Ovary (tissue), 3 donors: ENCODE data around the gene ZNF385A.

ENCODE experiments used
- EP300 ChIP-seq: sonication (generic); formaldehyde crosslinking; IDR thresholded peaks from one replicate; pipeline ENCODE4 v1.6.1; 2017; ENCODE audit warnings: antibody characterized with exemption
- POLR2A ChIP-seq: fragments of 450-650 bp; IDR thresholded peaks from one replicate; pipeline ENCODE4 v1.6.1; 2017; ENCODE audit warnings: antibody characterized with exemption, mild to moderate bottlenecking, moderate library complexity
- TF ChIP-seq, protein P1 (sequence below), 3 donors: fragments of 450-650 bp in 2 of 3; fragments of 200-600 bp in 1 of 3; IDR thresholded peaks; one replicate each; pipeline versions ENCODE4 v1.5.1 to v1.8.0; 2016 to 2022; ENCODE audit warnings: antibody characterized with exemption in 3 of 3, mild to moderate bottlenecking in 1 of 3
- donor health status: DM: no; HTN: no; CAD: no.

DNA sequence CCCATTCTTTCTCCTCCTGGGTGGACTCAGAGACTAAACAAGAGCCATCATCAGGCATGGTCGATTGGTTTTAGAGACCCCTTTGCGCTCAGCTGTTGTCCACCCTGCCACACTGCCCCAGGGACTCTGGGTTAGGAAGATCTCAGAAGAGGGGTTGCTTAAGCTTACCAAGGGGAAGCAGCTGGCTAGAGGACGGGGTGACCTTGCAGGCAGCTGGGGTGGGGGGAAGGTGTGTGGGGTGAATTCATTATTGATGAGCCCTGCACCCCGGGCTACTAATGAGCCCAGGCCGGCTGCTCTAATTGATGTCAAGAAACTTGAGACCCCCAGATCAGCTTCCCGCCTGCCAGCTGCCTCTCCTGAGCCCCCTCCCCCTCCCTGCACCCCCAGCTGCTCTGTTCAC, 8.7 kb upstream of the ZNF385A start:
- TF ChIP-seq EP300 (no peak), POLR2A (no peak)
- TF ChIP-seq, protein P1, sequence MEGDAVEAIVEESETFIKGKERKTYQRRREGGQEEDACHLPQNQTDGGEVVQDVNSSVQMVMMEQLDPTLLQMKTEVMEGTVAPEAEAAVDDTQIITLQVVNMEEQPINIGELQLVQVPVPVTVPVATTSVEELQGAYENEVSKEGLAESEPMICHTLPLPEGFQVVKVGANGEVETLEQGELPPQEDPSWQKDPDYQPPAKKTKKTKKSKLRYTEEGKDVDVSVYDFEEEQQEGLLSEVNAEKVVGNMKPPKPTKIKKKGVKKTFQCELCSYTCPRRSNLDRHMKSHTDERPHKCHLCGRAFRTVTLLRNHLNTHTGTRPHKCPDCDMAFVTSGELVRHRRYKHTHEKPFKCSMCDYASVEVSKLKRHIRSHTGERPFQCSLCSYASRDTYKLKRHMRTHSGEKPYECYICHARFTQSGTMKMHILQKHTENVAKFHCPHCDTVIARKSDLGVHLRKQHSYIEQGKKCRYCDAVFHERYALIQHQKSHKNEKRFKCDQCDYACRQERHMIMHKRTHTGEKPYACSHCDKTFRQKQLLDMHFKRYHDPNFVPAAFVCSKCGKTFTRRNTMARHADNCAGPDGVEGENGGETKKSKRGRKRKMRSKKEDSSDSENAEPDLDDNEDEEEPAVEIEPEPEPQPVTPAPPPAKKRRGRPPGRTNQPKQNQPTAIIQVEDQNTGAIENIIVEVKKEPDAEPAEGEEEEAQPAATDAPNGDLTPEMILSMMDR (IDR thresholded peaks at IDR 0.05), result no peak
